ENCODE data around the gene CCDC57.

CCDC57 gene

GRCh38 chr17:82084373-82085030 is 128.1 kb downstream of the CCDC57 start:
- no peak for DNase-seq (ENCODE audit: low read depth in 2 of 3, low spot score in 1 of 3)

GRCh38 chr17:82083533-82084359 is 128.9 kb downstream of the CCDC57 start:
- DNase-seq (ENCODE audit: low read depth in 2 of 3, low spot score in 1 of 3), result no peak

GRCh38 chr17:82083009-82083408 is 129.6 kb downstream of the CCDC57 start:
- DNase-seq (ENCODE audit: low read depth in 2 of 3, low spot score in 1 of 3), result no peak

- DNase-seq (ENCODE audit: low read depth in 2 of 3, low spot score in 1 of 3), result no peak
Measured at GRCh38 chr17:82082456-82082855, 130.2 kb downstream of the CCDC57 start.

GRCh38 chr17:82081966-82082365 is 130.7 kb downstream of the CCDC57 start:
- DNase-seq (ENCODE audit: low read depth in 2 of 3, low spot score in 1 of 3), result no peak

GRCh38 chr17:82081546-82081945 is 131.1 kb downstream of the CCDC57 start:
- DNase-seq (ENCODE audit: low read depth in 2 of 3, low spot score in 1 of 3), result no peak

GRCh38 chr17:82080789-82081464 is 131.7 kb downstream of the CCDC57 start:
- no peak for DNase-seq (ENCODE audit: low read depth in 2 of 3, low spot score in 1 of 3)

GRCh38 chr17:82080048-82080788 is 132.4 kb downstream of the CCDC57 start:
- no peak for DNase-seq (ENCODE audit: low read depth in 2 of 3, low spot score in 1 of 3)

GRCh38 chr17:82079001-82079677 is 133.5 kb downstream of the CCDC57 start:
- no peak for DNase-seq (ENCODE audit: low read depth in 2 of 3, low spot score in 1 of 3)

GRCh38 chr17:82078433-82078832 is 134.2 kb downstream of the CCDC57 start:
- DNase-seq (ENCODE audit: low read depth in 2 of 3, low spot score in 1 of 3), result no peak

GRCh38 chr17:82077617-82078358 is 134.9 kb downstream of the CCDC57 start:
- no peak for DNase-seq (ENCODE audit: low read depth in 2 of 3, low spot score in 1 of 3)

GRCh38 chr17:82076785-82077591 is 135.7 kb downstream of the CCDC57 start:
- no peak for DNase-seq (ENCODE audit: low read depth in 2 of 3, low spot score in 1 of 3)

- DNase-seq (ENCODE audit: low read depth in 2 of 3, low spot score in 1 of 3), result no peak
Measured at GRCh38 chr17:82076018-82076784, 136.4 kb downstream of the CCDC57 start.

GRCh38 chr17:82073446-82073845 is 139.2 kb downstream of the CCDC57 start:
- DNase-seq (ENCODE audit: low read depth in 2 of 3, low spot score in 1 of 3), result no peak

GRCh38 chr17:82072827-82073226 is 139.8 kb downstream of the CCDC57 start:
- no peak for DNase-seq (ENCODE audit: low read depth in 2 of 3, low spot score in 1 of 3)

- DNase-seq (ENCODE audit: low read depth in 2 of 3, low spot score in 1 of 3), result no peak
Measured at GRCh38 chr17:82070611-82071010, 142.0 kb downstream of the CCDC57 start.

- peak; percentile 37 to 67 (median 64) for DNase-seq (ENCODE audit: low read depth in 2 of 3, low spot score in 1 of 3)
Measured at GRCh38 chr17:82065638-82066303, 146.9 kb downstream of the CCDC57 start, which contains the start of gene DUS1L. Gene DUS1L (minus strand): TSS chr17:82065804. CDS start chr17:82065059, 745 bp downstream.

GRCh38 chr17:82065193-82065637 is 147.4 kb downstream of the CCDC57 start:
- no peak for DNase-seq (ENCODE audit: low read depth in 2 of 3, low spot score in 1 of 3)
